ENCODE data around the gene SPON1. TPM values are rescaled to one million over a fixed set of nuclear protein-coding genes. Genes with fewer than 3 reads are reported as not detected.

Gene SPON1
- total and polyA plus RNA-seq, 10 of the 15 experiments (the other 5 are each of a cell fraction or from before 2014, with no cell fraction given) = 0.13 to 1.1 (median 0.18) TPM; not detected in 5

- no peak for DNase-seq (ENCODE audit: low read depth, low spot score)
- H3K27me3 ChIP-seq (replicated peaks in 1 of 2; ENCODE audit: control insufficient read depth in 2 of 2, insufficient read depth in 2 of 2, low read length in 1 of 2) = no peaks in the 10 kb centered on the region
- no peak overlapping the region for H3K4me3 ChIP-seq
- ChIA-PET RAD21 (ENCODE audit: unreplicated experiment) (no interaction called here), CTCF (no interaction called here), POLR2A (no interaction called here), SMC1A (ENCODE audit: uncharacterized antibody, unreplicated experiment) (no interaction called here)
- 57% methylated on average over 38 of the region's 38 CpGs for WGBS (ENCODE audit: insufficient coverage, insufficient replicate concordance, low lambda C conversion rate, missing lambda C conversion rate)
- H3K9me3 ChIP-seq (replicated peaks; ENCODE audit: control insufficient read depth, insufficient read depth, low read length) = no peaks in the 10 kb centered on the region
- intact Hi-C loops (cut with micrococcal nuclease; ENCODE audit: unreplicated experiment) = no loop called here
- peak; percentile 11 for ATAC-seq
- no peak for TF ChIP-seq ZNF217 (IDR thresholded peaks at IDR 0.05)
- TF ChIP-seq CUX1 (IDR thresholded peaks at IDR 0.05; ENCODE audit: insufficient replicate concordance, low read depth, low read length) = no peak
- TF ChIP-seq GABPA (IDR thresholded peaks at IDR 0.05; ENCODE audit: low read depth) = no peak
- TF ChIP-seq YBX1 (IDR thresholded peaks at IDR 0.05) = no peak
- TF ChIP-seq POLR2A (IDR thresholded peaks at IDR 0.05; ENCODE audit: low read depth, low read length) = peak; percentile 54
- TF ChIP-seq PAX8 (IDR thresholded peaks at IDR 0.05) = no peak
- no peak for TF ChIP-seq CBFB (IDR thresholded peaks at IDR 0.05; ENCODE audit: low read depth)
- H3K4me2 ChIP-seq (ENCODE audit: control insufficient read depth, insufficient read depth) = no peak overlapping the region
- H3K27ac ChIP-seq (ENCODE audit: control insufficient read depth, insufficient read depth) = no peak overlapping the region
- H3K4me1 ChIP-seq (ENCODE audit: control insufficient read depth, insufficient read depth, low read length) = no peaks in the 10 kb centered on the region
- no peaks in the 10 kb centered on the region for H3K36me3 ChIP-seq (ENCODE audit: control insufficient read depth in 2 of 2, insufficient read depth in 2 of 2, low read length in 1 of 2)
- H2AFZ ChIP-seq (ENCODE audit: control insufficient read depth, low read depth, low read length) = no peak overlapping the region
- H3K9ac ChIP-seq (ENCODE audit: control insufficient read depth, insufficient read depth, low read length) = no peak overlapping the region
- no peaks in the 10 kb centered on the region for H3K79me2 ChIP-seq (ENCODE audit: control insufficient read depth, insufficient read depth, low read length)
- in situ Hi-C loops (cut with MboI) = no loop called here
- BruUV-seq (replicated peaks) = no TSS peak
- FAIRE-seq = no peak
- no peaks in the 10 kb centered on the region for H4K20me1 ChIP-seq (ENCODE audit: control insufficient read depth, insufficient read depth)
Observed at GRCh38 chr11:14259186-14259784, 296.8 kb downstream of the SPON1 start.
